Measurements from ENCODE around the gene POR.

DNA sequence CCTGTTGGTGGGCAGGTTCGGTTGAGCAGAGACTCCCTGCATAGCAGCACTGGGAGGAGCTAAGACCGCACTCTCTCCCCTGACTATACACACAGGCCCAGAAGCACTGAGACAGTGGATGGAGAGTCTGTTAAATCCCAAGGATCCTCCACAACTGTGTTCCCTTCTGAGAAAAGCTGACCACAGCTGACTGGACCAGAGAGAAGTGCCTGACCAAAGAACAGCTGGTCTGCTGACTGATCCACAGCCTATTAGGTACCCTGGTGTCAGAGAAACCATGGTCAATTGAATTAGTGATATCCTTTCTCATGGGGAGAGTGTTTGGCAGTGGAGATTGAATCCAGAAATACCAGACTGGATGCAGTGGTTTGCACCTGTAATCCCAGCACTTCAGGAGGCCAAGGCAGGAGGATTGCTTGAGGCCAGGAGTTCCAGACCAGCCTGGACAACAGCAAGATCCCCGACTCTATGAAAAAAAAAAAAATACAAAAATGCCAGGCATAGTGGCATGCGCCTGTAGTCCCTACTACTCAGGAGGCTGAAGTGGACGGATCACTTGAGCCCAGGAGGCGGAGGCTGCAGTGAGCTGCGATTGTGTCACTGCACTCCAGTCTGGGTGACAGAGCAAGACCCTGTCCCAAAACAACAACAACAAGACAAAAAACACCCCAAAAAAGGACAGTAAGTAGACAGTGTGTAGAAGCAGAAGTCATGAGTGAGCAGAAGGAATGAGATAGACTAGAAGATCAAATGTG, 107.2 kb downstream of the POR start:
- TF ChIP-seq, protein P1, sequence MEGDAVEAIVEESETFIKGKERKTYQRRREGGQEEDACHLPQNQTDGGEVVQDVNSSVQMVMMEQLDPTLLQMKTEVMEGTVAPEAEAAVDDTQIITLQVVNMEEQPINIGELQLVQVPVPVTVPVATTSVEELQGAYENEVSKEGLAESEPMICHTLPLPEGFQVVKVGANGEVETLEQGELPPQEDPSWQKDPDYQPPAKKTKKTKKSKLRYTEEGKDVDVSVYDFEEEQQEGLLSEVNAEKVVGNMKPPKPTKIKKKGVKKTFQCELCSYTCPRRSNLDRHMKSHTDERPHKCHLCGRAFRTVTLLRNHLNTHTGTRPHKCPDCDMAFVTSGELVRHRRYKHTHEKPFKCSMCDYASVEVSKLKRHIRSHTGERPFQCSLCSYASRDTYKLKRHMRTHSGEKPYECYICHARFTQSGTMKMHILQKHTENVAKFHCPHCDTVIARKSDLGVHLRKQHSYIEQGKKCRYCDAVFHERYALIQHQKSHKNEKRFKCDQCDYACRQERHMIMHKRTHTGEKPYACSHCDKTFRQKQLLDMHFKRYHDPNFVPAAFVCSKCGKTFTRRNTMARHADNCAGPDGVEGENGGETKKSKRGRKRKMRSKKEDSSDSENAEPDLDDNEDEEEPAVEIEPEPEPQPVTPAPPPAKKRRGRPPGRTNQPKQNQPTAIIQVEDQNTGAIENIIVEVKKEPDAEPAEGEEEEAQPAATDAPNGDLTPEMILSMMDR (IDR thresholded peaks at IDR 0.05; ENCODE audit: low read depth, low read length): no peak
- no peak for TF ChIP-seq EZH2phosphoT487 (IDR thresholded peaks at IDR 0.05; ENCODE audit: low read depth)
